SK-N-SH (cell line): Measurements from ENCODE around the gene GRAMD2B. TPM values are rescaled to one million over a fixed set of nuclear protein-coding genes. Genes with fewer than 3 reads are reported as not detected.

Experiments used
- CTCF ChIA-PET: fragments of 300-600, 350-600 bp; formaldehyde crosslinking; extraction: SDS; loops from one replicate; lab custom pipeline; 2021; lab: Yijun Ruan, JAX
- POLR2A ChIA-PET: fragments of 350-600 bp; sonication (Branson Sonifier 250); formaldehyde crosslinking; extraction: SDS; loops from one replicate; lab custom pipeline; 2020; ENCODE audit warnings: antibody characterized with exemption, inconsistent platforms; lab: Yijun Ruan, JAX
- DNase-seq: peaks from one replicate; pipeline ENCODE4 v3.0.0; 2012
- H2AFZ ChIP-seq: fragments of 200-600 bp; sonication (generic); 2 replicates; pipeline ENCODE4 v1.8.1; 2016; ENCODE audit warnings: antibody characterized with exemption, mild to moderate bottlenecking, low read depth
- H3F3A ChIP-seq: fragments of 200-600 bp; sonication (generic); replicated peaks from 2 replicates; pipeline ENCODE3; 2016; ENCODE audit warnings: antibody characterized with exemption, mild to moderate bottlenecking; ENCODE audit not compliant: insufficient read depth
- H3K27ac ChIP-seq, 2 experiments: fragments of 200-500 bp in 1 of 2; fragments of 200-600 bp in 1 of 2; sonication (Bioruptor generic) in 1 of 2; sonication (generic), shearing (Covaris generic) in 1 of 2; 2 replicates each; pipeline versions ENCODE4 v1.5.1 to v1.6.1; 2014 to 2016; ENCODE audit warnings: low read depth in 2 of 2, inconsistent platforms in 1 of 2, low read length in 1 of 2, mild to moderate bottlenecking in 1 of 2, mixed read lengths in 1 of 2
- H3K27me3 ChIP-seq: fragments of 200-600 bp; sonication (generic), shearing (Covaris generic); 2 replicates; pipeline ENCODE4 v1.6.1; 2016; ENCODE audit warnings: mixed run types; ENCODE audit not compliant: insufficient read depth
- H3K36me3 ChIP-seq, 2 experiments: fragments of 200-500 bp in 1 of 2; fragments of 200-600 bp in 1 of 2; sonication (Bioruptor generic) in 1 of 2; sonication (generic) in 1 of 2; replicated peaks in 1 of 2; 2 replicates each; pipeline versions ENCODE3 to v1.5.1; 2014 to 2016; ENCODE audit warnings: low read length in 1 of 2, mild to moderate bottlenecking in 1 of 2; ENCODE audit not compliant: insufficient read depth in 2 of 2, control insufficient read depth in 1 of 2
- H3K4me1 ChIP-seq, 2 experiments: fragments of 200-500 bp in 1 of 2; fragments of 200-600 bp in 1 of 2; sonication (Bioruptor generic) in 1 of 2; sonication (generic), shearing (Covaris generic) in 1 of 2; 2 replicates each; pipeline versions ENCODE4 v1.5.1 to v1.6.1; 2014 to 2016; ENCODE audit warnings: low read depth in 1 of 2, low read length in 1 of 2, mixed run types in 1 of 2; ENCODE audit not compliant: insufficient read depth in 2 of 2, control insufficient read depth in 1 of 2
- H3K4me2 ChIP-seq: fragments of 200-600 bp; sonication (generic), shearing (Covaris generic); 2 replicates; pipeline ENCODE4 v1.6.1; 2017; ENCODE audit warnings: mixed run types
- H3K4me3 ChIP-seq, 2 experiments: fragments of 200-500 bp in 1 of 2; fragments of 200-600 bp in 1 of 2; sonication (Bioruptor generic) in 1 of 2; sonication (generic), shearing (Covaris generic) in 1 of 2; 2 replicates each; pipeline versions ENCODE4 v1.5.1 to v1.8.1; 2014 to 2016; ENCODE audit warnings: low read depth in 2 of 2, inconsistent platforms in 1 of 2, low read length in 1 of 2, mild to moderate bottlenecking in 1 of 2, mixed read lengths in 1 of 2, moderate library complexity in 1 of 2
- H3K79me2 ChIP-seq: fragments of 200-600 bp; sonication (generic); 2 replicates; pipeline ENCODE4 v1.8.1; 2017; ENCODE audit warnings: mild to moderate bottlenecking; ENCODE audit not compliant: insufficient read depth
- H3K9ac ChIP-seq: fragments of 200-600 bp; sonication (generic); 2 replicates; pipeline ENCODE4 v1.6.1; 2017; ENCODE audit warnings: mixed run types
- H3K9me2 ChIP-seq: fragments of 200-600 bp; sonication (generic); 2 replicates; pipeline ENCODE4 v1.6.1; 2017; ENCODE audit warnings: mixed run types
- H3K9me3 ChIP-seq: fragments of 200-600 bp; sonication (generic); 2 replicates; pipeline ENCODE4 v1.6.1; 2017; ENCODE audit warnings: mixed run types, mild to moderate bottlenecking, moderate library complexity
- H4K20me1 ChIP-seq: fragments of 200-600 bp; sonication (generic); 2 replicates; pipeline ENCODE4 v1.6.1; 2017; ENCODE audit warnings: mild to moderate bottlenecking, mixed run types; ENCODE audit not compliant: insufficient read depth
- CHD2 ChIP-seq: fragments of 150-350 bp; IDR thresholded peaks from 2 replicates; pipeline ENCODE4 v1.6.1; 2018; ENCODE audit warnings: low read length; ENCODE audit not compliant: partially characterized antibody
- ELF1 ChIP-seq: IDR thresholded peaks from 2 replicates; pipeline ENCODE4 v1.4.0; 2012
- EZH2phosphoT487 ChIP-seq: fragments of 200-600 bp; sonication (generic); IDR thresholded peaks from 2 replicates; pipeline ENCODE4 v1.6.1; 2017; ENCODE audit warnings: low read depth, mixed run types, mild to moderate bottlenecking, antibody characterized with exemption, moderate library complexity, borderline replicate concordance
- FOXJ3 ChIP-seq: sonication (generic); formaldehyde crosslinking; IDR thresholded peaks from 2 replicates; pipeline ENCODE4 v1.5.1; 2020; ENCODE audit warnings: mild to moderate bottlenecking, missing genetic modification reagents
- GABPA ChIP-seq: IDR thresholded peaks from 2 replicates; pipeline ENCODE4 v1.4.0; 2012; ENCODE audit warnings: low read depth, mild to moderate bottlenecking
- NFIC ChIP-seq: IDR thresholded peaks from 2 replicates; pipeline ENCODE4 v1.4.0; 2012; ENCODE audit warnings: borderline replicate concordance
- NRF1 ChIP-seq: IDR thresholded peaks from 2 replicates; pipeline ENCODE4 v1.6.1; 2012; ENCODE audit warnings: low read depth, mild to moderate bottlenecking, low read length
- POLR2AphosphoS5 ChIP-seq: IDR thresholded peaks from 2 replicates; pipeline ENCODE4 v1.6.1; 2012; ENCODE audit warnings: low read depth, low read length
- RAD21 ChIP-seq: IDR thresholded peaks from 2 replicates; pipeline ENCODE4 v1.6.1; 2012; ENCODE audit warnings: mild to moderate bottlenecking, low read length
- SMC3 ChIP-seq: IDR thresholded peaks from 2 replicates; pipeline ENCODE4 v1.6.1; 2012; ENCODE audit warnings: low read depth, low read length, improper control_type of control experiment
- TCF12 ChIP-seq: IDR thresholded peaks from 2 replicates; pipeline ENCODE4 v1.4.0; 2012
- WGBS: methylation state at CpG from one replicate; pipeline ENCODE4 v1.1.6; 2017; ENCODE audit warnings: low lambda C conversion rate; 5-methylcytosine and 5-hydroxymethylcytosine counted together
- polyA plus RNA-seq, 3 experiments: library from polyadenylated mRNA; depleted of rRNA; stranded (reverse); fragments of >200 nt; gene quantifications; 2 replicates each; pipeline ENCODE4 v1.2.3, GENCODE V29; 2012
- TF ChIP-seq, protein P1 (sequence below): fragments of 200-600 bp; sonication (generic); IDR thresholded peaks from 2 replicates; pipeline ENCODE4 v1.6.1; 2017; ENCODE audit warnings: antibody characterized with exemption, mild to moderate bottlenecking, moderate library complexity
- TF ChIP-seq, protein P2 (sequence below): IDR thresholded peaks from 2 replicates; pipeline ENCODE4 v1.4.0; 2012; ENCODE audit warnings: low read depth, borderline replicate concordance
- TF ChIP-seq, protein P3 (sequence below): fragments of 150-350 bp; IDR thresholded peaks from 2 replicates; pipeline ENCODE4 v1.6.1; 2016; ENCODE audit warnings: mild to moderate bottlenecking, low read depth, low read length

The GRAMD2B gene
- polyA plus RNA-seq, 1 of the 3 experiments (the other 2 are of a cell fraction) = 16.0 TPM

DNA sequence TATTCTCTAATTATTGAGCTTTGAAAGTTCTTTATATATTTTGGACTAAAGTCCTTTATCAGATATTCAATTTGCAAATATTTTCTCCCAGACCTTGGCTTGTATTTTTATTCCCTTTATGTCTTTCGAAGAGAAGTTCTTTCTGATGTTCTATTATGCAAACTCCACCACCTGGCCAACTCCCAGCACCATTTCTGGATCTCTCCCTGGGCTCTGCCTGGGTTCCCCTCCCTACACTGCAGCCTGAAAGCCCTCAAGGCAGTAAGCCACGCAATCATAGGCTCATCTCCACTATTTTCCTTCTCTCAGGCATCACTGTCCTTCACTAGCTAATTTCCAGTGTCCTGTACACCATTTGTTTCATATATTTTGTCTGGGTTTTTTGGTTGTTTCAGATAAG, 76.1 kb downstream of the GRAMD2B start:
- ChIA-PET POLR2A (no interaction called here), CTCF (interaction anchor here (0.8 to 2.3 kb wide), 6 partner anchors 10 to 124 kb away, joined by 3 to 14 read pairs (median 4); no protein-coding TSS in a partner anchor)
- no peak overlapping the region for H3K9ac ChIP-seq
- peaks cover 3% of the 10 kb centered on the region for H3F3A ChIP-seq
- H3K4me1 ChIP-seq = no peaks in the 10 kb centered on the region
- H4K20me1 ChIP-seq = no peaks in the 10 kb centered on the region
- TF ChIP-seq GABPA = no peak
- TF ChIP-seq NRF1 = no peak
- TF ChIP-seq TCF12 = no peak
- H3K27me3 ChIP-seq = no peaks in the 10 kb centered on the region
- H3K4me3 ChIP-seq = no peak overlapping the region
- no peaks in the 10 kb centered on the region for H3K79me2 ChIP-seq
- no peak overlapping the region for H3K27ac ChIP-seq
- H3K9me3 ChIP-seq = no peaks in the 10 kb centered on the region
- H2AFZ ChIP-seq = no peak overlapping the region
- no peak overlapping the region for H3K4me2 ChIP-seq
- DNase-seq = no peak
- no peaks in the 10 kb centered on the region for H3K36me3 ChIP-seq
- 66% methylated on average over 2 of the region's 2 CpGs for WGBS
- no peaks in the 10 kb centered on the region for H3K9me2 ChIP-seq

DNA sequence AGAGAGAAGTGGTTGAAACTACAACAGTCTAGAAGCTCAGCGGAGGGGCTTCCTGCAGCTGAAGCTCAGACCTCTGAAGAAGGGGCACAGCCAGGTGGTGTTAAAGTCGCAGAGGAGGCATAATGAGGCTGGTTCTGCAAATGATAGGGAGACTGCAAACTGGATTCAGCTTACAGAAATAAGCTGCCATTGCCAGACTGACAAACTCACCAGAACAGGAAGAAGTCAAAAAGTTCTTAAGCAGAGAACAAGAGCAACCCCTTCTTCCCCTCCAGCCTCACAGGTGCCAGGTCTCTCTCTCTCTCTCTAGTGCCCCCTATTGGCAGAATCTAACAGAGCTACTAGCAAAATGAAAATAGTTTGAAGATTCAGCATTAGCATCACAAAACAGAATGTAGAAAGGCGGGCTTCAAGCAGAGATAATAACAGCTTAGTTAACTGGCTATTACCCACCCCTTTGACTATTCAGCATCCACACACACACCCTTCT, 76.7 kb downstream of the GRAMD2B start:
- no peak overlapping the region for H3K27ac ChIP-seq
- peaks cover 3% of the 10 kb centered on the region for H3F3A ChIP-seq
- no peaks in the 10 kb centered on the region for H3K79me2 ChIP-seq
- 98% methylated on average over 3 of the region's 3 CpGs for WGBS
- H3K9ac ChIP-seq = no peak overlapping the region
- no peak overlapping the region for H3K4me3 ChIP-seq
- peak; percentile 48 for TF ChIP-seq RAD21
- no peak for TF ChIP-seq FOXJ3 (CRISPR knock-in tag)
- TF ChIP-seq SMC3 = peak; percentile 40; the same call in 1 of the 2 replicates
- TF ChIP-seq, protein P1, sequence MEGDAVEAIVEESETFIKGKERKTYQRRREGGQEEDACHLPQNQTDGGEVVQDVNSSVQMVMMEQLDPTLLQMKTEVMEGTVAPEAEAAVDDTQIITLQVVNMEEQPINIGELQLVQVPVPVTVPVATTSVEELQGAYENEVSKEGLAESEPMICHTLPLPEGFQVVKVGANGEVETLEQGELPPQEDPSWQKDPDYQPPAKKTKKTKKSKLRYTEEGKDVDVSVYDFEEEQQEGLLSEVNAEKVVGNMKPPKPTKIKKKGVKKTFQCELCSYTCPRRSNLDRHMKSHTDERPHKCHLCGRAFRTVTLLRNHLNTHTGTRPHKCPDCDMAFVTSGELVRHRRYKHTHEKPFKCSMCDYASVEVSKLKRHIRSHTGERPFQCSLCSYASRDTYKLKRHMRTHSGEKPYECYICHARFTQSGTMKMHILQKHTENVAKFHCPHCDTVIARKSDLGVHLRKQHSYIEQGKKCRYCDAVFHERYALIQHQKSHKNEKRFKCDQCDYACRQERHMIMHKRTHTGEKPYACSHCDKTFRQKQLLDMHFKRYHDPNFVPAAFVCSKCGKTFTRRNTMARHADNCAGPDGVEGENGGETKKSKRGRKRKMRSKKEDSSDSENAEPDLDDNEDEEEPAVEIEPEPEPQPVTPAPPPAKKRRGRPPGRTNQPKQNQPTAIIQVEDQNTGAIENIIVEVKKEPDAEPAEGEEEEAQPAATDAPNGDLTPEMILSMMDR = peak; percentile 62
- no peak overlapping the region for H3K4me2 ChIP-seq
- H4K20me1 ChIP-seq = no peaks in the 10 kb centered on the region
- no peak overlapping the region for H2AFZ ChIP-seq
- CTCF ChIA-PET = interaction anchor here (0.7 to 2.3 kb wide), 10 partner anchors 9 to 125 kb away, joined by 3 to 14 read pairs (median 4); no protein-coding TSS in a partner anchor
- DNase-seq = peak; percentile 14
- no peaks in the 10 kb centered on the region for H3K9me2 ChIP-seq
- no peaks in the 10 kb centered on the region for H3K27me3 ChIP-seq
- no peaks in the 10 kb centered on the region for H3K36me3 ChIP-seq
- no peaks in the 10 kb centered on the region for H3K4me1 ChIP-seq
- POLR2A ChIA-PET = no interaction called here
- H3K9me3 ChIP-seq = no peaks in the 10 kb centered on the region

DNA sequence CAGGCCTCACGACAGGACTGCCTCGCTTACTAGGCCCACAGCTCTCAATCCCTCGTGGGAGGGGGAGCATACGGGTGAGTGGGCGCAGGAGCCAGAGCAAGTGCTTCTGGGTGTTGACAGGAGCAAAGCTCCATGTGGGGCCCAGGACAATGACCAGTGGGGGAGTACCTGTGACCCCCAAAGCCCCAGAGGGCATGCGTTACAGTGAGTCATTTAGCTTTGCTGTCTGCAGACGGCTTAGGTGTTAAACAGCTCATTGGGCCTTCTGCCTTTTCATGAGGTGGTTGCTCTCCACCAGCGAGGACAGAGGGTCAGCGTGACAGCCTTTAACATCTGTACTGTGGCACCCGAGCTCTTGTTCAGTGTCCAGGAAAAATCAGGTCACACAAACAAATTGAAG, 78.2 kb downstream of the GRAMD2B start:
- H3K79me2 ChIP-seq = no peaks in the 10 kb centered on the region
- ChIA-PET POLR2A (no interaction called here), CTCF (interaction anchor here (1.2 to 1.4 kb wide), 3 partner anchors 14 to 162 kb away, joined by 3 to 4 read pairs (median 3); no protein-coding TSS in a partner anchor)
- no peak overlapping the region for H3K27ac ChIP-seq
- DNase-seq = no peak
- 96% methylated on average over 10 of the region's 10 CpGs for WGBS
- H3K9me2 ChIP-seq = no peaks in the 10 kb centered on the region
- H3K4me3 ChIP-seq = no peak overlapping the region
- no peaks in the 10 kb centered on the region for H4K20me1 ChIP-seq
- H3K9me3 ChIP-seq = no peaks in the 10 kb centered on the region
- H2AFZ ChIP-seq = no peak overlapping the region
- H3K9ac ChIP-seq = no peak overlapping the region
- H3K36me3 ChIP-seq = no peaks in the 10 kb centered on the region
- no peak overlapping the region for H3K4me2 ChIP-seq
- H3K27me3 ChIP-seq = no peaks in the 10 kb centered on the region
- H3K4me1 ChIP-seq = no peaks in the 10 kb centered on the region
- peaks cover 3% of the 10 kb centered on the region for H3F3A ChIP-seq
- TF ChIP-seq, protein P2, sequence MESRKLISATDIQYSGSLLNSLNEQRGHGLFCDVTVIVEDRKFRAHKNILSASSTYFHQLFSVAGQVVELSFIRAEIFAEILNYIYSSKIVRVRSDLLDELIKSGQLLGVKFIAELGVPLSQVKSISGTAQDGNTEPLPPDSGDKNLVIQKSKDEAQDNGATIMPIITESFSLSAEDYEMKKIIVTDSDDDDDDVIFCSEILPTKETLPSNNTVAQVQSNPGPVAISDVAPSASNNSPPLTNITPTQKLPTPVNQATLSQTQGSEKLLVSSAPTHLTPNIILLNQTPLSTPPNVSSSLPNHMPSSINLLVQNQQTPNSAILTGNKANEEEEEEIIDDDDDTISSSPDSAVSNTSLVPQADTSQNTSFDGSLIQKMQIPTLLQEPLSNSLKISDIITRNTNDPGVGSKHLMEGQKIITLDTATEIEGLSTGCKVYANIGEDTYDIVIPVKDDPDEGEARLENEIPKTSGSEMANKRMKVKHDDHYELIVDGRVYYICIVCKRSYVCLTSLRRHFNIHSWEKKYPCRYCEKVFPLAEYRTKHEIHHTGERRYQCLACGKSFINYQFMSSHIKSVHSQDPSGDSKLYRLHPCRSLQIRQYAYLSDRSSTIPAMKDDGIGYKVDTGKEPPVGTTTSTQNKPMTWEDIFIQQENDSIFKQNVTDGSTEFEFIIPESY = no peak
- TF ChIP-seq EZH2phosphoT487 = no peak
- TF ChIP-seq ELF1 = no peak
- TF ChIP-seq NFIC = no peak
- no peak for TF ChIP-seq POLR2AphosphoS5
- TF ChIP-seq CHD2 = no peak
- TF ChIP-seq, protein P1 = no peak
- TF ChIP-seq, protein P3, sequence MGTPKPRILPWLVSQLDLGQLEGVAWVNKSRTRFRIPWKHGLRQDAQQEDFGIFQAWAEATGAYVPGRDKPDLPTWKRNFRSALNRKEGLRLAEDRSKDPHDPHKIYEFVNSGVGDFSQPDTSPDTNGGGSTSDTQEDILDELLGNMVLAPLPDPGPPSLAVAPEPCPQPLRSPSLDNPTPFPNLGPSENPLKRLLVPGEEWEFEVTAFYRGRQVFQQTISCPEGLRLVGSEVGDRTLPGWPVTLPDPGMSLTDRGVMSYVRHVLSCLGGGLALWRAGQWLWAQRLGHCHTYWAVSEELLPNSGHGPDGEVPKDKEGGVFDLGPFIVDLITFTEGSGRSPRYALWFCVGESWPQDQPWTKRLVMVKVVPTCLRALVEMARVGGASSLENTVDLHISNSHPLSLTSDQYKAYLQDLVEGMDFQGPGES = no peak
- no peak for TF ChIP-seq GABPA
